Prostate gland (tissue), 2 donors: ENCODE results near the gene ENC1.

Experiments
- CTCF ChIP-seq, 4 experiments: fragments of 200-600 bp in 2 of 4; fragments of 450-650 bp in 2 of 4; sonication (generic) in 2 of 4; IDR thresholded peaks; 1 replicate in 3 of 4; 2 replicates in 1 of 4; pipeline ENCODE4 v1.5.1; 2016 to 2019; ENCODE audit warnings: antibody characterized with exemption in 4 of 4, mild to moderate bottlenecking in 2 of 4, moderate library complexity in 2 of 4
- POLR2A ChIP-seq: fragments of 450-650 bp; IDR thresholded peaks from one replicate; pipeline ENCODE4 v1.6.1; 2016; ENCODE audit warnings: antibody characterized with exemption, mild to moderate bottlenecking

GRCh38 chr5:74638544-74638969, 2.0 kb downstream of the ENC1 start:
- TF ChIP-seq CTCF (IDR thresholded peaks at IDR 0.05) (no peak), POLR2A (no peak)
